Smooth muscle cell (in vitro differentiated cells): ENCODE measurements around the gene ZC3H12C. TPM values are rescaled to one million over a fixed set of nuclear protein-coding genes. Genes with fewer than 3 reads are reported as not detected.
A peak's percentile ranks its signal among the peaks of the same experiment; 100 is the strongest.

Experiments
- DNase-seq: peaks from one replicate; lab custom pipeline; 2025; ENCODE audit not compliant: unreplicated experiment; lab: John Stamatoyannopoulos, UW
- H2AFZ ChIP-seq: fragments of 200-600 bp; sonication (generic); 2 replicates; pipeline ENCODE4 v1.6.0; 2016; ENCODE audit warnings: antibody characterized with exemption, low read depth, mild to moderate bottlenecking
- H3F3A ChIP-seq: fragments of 200-600 bp; sonication (generic); 2 replicates; pipeline ENCODE4 v1.6.0; 2017; ENCODE audit warnings: antibody characterized with exemption, low read depth
- H3K27ac ChIP-seq: fragments of 200-600 bp; sonication (generic); 2 replicates; pipeline ENCODE4 v1.5.1; 2016; ENCODE audit warnings: low read depth, mild to moderate bottlenecking
- H3K27me3 ChIP-seq: fragments of 200-600 bp; sonication (generic); 2 replicates; pipeline ENCODE4 v1.6.1; 2016; ENCODE audit warnings: low read depth, mild to moderate bottlenecking
- H3K36me3 ChIP-seq: fragments of 200-600 bp; sonication (generic); 2 replicates; pipeline ENCODE4 v1.5.1; 2016; ENCODE audit warnings: low read depth
- H3K4me1 ChIP-seq: fragments of 200-600 bp; sonication (generic); 2 replicates; pipeline ENCODE4 v1.5.1; 2016; ENCODE audit warnings: low read depth
- H3K4me2 ChIP-seq: fragments of 200-600 bp; sonication (generic); 2 replicates; pipeline ENCODE4 v1.6.0; 2016; ENCODE audit warnings: mild to moderate bottlenecking
- H3K4me3 ChIP-seq: fragments of 200-600 bp; sonication (generic); 2 replicates; pipeline ENCODE4 v1.5.1; 2016; ENCODE audit warnings: mild to moderate bottlenecking
- H3K79me2 ChIP-seq: fragments of 200-600 bp; sonication (generic); 2 replicates; pipeline ENCODE4 v1.6.0; 2016; ENCODE audit warnings: low read depth, mild to moderate bottlenecking
- H3K9ac ChIP-seq: fragments of 200-600 bp; sonication (generic); 2 replicates; pipeline ENCODE4 v1.6.0; 2016; ENCODE audit warnings: low read depth
- H3K9me3 ChIP-seq: fragments of 200-600 bp; sonication (generic); replicated peaks from 2 replicates; pipeline ENCODE4 v1.5.1; 2016; ENCODE audit warnings: low read depth
- H4K20me1 ChIP-seq: fragments of 200-600 bp; sonication (generic); 2 replicates; pipeline ENCODE4 v1.6.0; 2016; ENCODE audit warnings: low read depth
- CTCF ChIP-seq: fragments of 200-600 bp; sonication (generic); IDR thresholded peaks from 2 replicates; pipeline ENCODE4 v1.5.1; 2017; ENCODE audit warnings: borderline replicate concordance, mild to moderate bottlenecking, antibody characterized with exemption; ENCODE audit not compliant: insufficient read depth, poor library complexity, severe bottlenecking
- WGBS: methylation state at CpG from one replicate; pipeline ENCODE4 v1.1.7; 2016; ENCODE audit warnings: low lambda C conversion rate; 5-methylcytosine and 5-hydroxymethylcytosine counted together
- polyA plus RNA-seq: library from polyadenylated mRNA; unstranded; fragments of >200 nt; fragmentation: Nextera tagmentation; extraction: Ambion mirVana; gene quantifications from 2 replicates; pipeline ENCODE4 v1.2.1, GENCODE V29; 2016
- total RNA-seq: library from RNA; depleted of rRNA; stranded (reverse); fragments of >200 nt; gene quantifications from 2 replicates; pipeline ENCODE4 v1.2.3, GENCODE V29; 2014

Gene ZC3H12C
- total and polyA plus RNA-seq, 2 experiments from 2014 or later = 1.9 to 10.6 TPM

DNA sequence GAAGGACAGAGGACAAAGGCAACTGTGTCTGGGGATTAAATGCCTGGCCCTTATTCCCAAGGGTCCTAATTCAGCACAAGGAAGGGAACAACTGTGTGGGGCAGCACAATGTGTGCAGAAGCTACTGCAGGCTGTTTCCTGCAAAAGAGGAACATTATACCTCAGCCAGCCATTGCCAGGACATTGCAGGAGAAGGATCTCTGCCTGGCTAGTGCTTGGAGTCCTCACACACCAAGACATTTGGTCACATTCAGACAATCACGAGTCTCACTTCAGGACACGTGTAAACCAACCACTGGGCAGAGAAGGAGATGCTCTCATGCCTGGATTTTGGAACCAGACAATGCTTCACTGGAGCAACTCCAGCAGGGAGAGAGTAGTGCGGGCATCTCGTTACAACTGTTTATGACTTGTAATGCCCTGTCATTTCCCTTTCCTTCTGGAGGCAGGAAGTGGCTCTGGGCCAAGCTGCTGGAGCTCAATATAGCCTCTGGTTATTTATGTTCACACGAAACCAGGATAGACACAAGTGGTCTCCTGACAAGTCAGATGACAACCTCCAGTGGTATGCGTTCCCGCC lies 23.9 kb upstream of the ZC3H12C start:
- WGBS = 53% methylated on average over 7 of the region's 7 CpGs
- Histone ChIP-seq H3K79me2 (no peaks in the 10 kb centered on the region), H3K36me3 (no peaks in the 10 kb centered on the region), H3K4me2 (peak overlapping the region; percentile 1), H3K27ac (no peak overlapping the region), H3K4me3 (no peak overlapping the region), H2AFZ (no peak overlapping the region), H3K9me3 (no peaks in the 10 kb centered on the region), H3K27me3 (no peaks in the 10 kb centered on the region), H3K4me1 (no peaks in the 10 kb centered on the region), H3K9ac (no peak overlapping the region), H3F3A (no peaks in the 10 kb centered on the region), H4K20me1 (no peaks in the 10 kb centered on the region)
- DNase-seq = no peak
- TF ChIP-seq CTCF = no peak

GRCh38 chr11:110070176-110070575 lies 23.0 kb upstream of the ZC3H12C start:
- no peaks in the 10 kb centered on the region for H3F3A ChIP-seq
- no peak for DNase-seq
- no peaks in the 10 kb centered on the region for H4K20me1 ChIP-seq
- H3K79me2 ChIP-seq = no peaks in the 10 kb centered on the region
- H3K4me3 ChIP-seq = no peak overlapping the region
- no peaks in the 10 kb centered on the region for H3K36me3 ChIP-seq
- H3K27me3 ChIP-seq = no peaks in the 10 kb centered on the region
- no peak overlapping the region for H3K9ac ChIP-seq
- WGBS = 92% methylated on average over 3 of the region's 3 CpGs
- H3K9me3 ChIP-seq = no peaks in the 10 kb centered on the region
- H3K27ac ChIP-seq = no peak overlapping the region
- no peak overlapping the region for H2AFZ ChIP-seq
- no peak for TF ChIP-seq CTCF
- H3K4me2 ChIP-seq = no peak overlapping the region
- H3K4me1 ChIP-seq = no peaks in the 10 kb centered on the region

- Histone ChIP-seq H3K79me2 (no peaks in the 10 kb centered on the region), H3K9me3 (no peaks in the 10 kb centered on the region), H3K4me1 (peaks cover 5% of the 10 kb centered on the region), H3F3A (peaks cover 3% of the 10 kb centered on the region), H3K4me2 (no peak overlapping the region), H3K9ac (no peak overlapping the region), H3K4me3 (no peak overlapping the region), H3K36me3 (no peaks in the 10 kb centered on the region), H2AFZ (no peak overlapping the region), H4K20me1 (no peaks in the 10 kb centered on the region), H3K27ac (no peak overlapping the region), H3K27me3 (no peaks in the 10 kb centered on the region)
- no peak for TF ChIP-seq CTCF
- 95% methylated on average over 2 of the region's 2 CpGs for WGBS
- no peak for DNase-seq
Measured at GRCh38 chr11:110071197-110071596, 22.0 kb upstream of the ZC3H12C start.

- H4K20me1 ChIP-seq = no peaks in the 10 kb centered on the region
- no peaks in the 10 kb centered on the region for H3K79me2 ChIP-seq
- H3K36me3 ChIP-seq = no peaks in the 10 kb centered on the region
- H3F3A ChIP-seq = peaks cover 15% of the 10 kb centered on the region
- no peak overlapping the region for H3K4me2 ChIP-seq
- no peak overlapping the region for H2AFZ ChIP-seq
- no peak overlapping the region for H3K9ac ChIP-seq
- DNase-seq = no peak
- TF ChIP-seq CTCF = no peak
- peaks cover 20% of the 10 kb centered on the region for H3K4me1 ChIP-seq
- no peaks in the 10 kb centered on the region for H3K9me3 ChIP-seq
- H3K27ac ChIP-seq = no peak overlapping the region
- H3K27me3 ChIP-seq = no peaks in the 10 kb centered on the region
- no peak overlapping the region for H3K4me3 ChIP-seq
Measured at GRCh38 chr11:110072930-110073329, 20.3 kb upstream of the ZC3H12C start.
